ENCODE data around the gene HDGFL1.

HDGFL1 gene

DNA sequence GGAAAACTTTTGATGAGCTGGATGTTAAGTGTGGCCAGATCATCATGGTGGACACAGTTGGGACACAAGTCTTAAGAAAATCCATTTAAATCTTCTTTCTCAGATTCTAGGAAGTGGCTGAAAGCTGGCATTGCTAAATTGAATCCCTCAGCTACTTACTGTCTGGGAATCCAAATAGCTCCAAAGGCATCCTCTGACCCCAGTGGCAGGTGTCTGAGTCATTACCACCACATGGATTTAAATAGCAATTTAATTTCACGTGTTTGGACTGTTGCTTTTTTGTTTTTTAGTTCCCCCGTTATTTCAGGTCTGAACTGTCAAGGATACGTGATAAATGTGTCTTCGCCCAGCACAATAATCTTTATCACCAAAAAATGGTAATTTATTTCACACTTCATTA, 33.2 kb upstream of the HDGFL1 start:
- H3K27me3 ChIP-seq (replicated peaks; ENCODE audit: control insufficient read depth, insufficient read depth, low read length): no peaks in the 10 kb centered on the region
- TF ChIP-seq, protein P1, sequence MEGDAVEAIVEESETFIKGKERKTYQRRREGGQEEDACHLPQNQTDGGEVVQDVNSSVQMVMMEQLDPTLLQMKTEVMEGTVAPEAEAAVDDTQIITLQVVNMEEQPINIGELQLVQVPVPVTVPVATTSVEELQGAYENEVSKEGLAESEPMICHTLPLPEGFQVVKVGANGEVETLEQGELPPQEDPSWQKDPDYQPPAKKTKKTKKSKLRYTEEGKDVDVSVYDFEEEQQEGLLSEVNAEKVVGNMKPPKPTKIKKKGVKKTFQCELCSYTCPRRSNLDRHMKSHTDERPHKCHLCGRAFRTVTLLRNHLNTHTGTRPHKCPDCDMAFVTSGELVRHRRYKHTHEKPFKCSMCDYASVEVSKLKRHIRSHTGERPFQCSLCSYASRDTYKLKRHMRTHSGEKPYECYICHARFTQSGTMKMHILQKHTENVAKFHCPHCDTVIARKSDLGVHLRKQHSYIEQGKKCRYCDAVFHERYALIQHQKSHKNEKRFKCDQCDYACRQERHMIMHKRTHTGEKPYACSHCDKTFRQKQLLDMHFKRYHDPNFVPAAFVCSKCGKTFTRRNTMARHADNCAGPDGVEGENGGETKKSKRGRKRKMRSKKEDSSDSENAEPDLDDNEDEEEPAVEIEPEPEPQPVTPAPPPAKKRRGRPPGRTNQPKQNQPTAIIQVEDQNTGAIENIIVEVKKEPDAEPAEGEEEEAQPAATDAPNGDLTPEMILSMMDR (IDR thresholded peaks at IDR 0.05; ENCODE audit: insufficient read depth, low read length, poor library complexity, severe bottlenecking): no peak
- H3K36me3 ChIP-seq (ENCODE audit: control insufficient read depth, insufficient read depth, low read length): no peaks in the 10 kb centered on the region
- no peak for DNase-seq (ENCODE audit: extremely low read depth, insufficient read length)
- no peak overlapping the region for H3K4me3 ChIP-seq (replicated peaks; ENCODE audit: low read depth, low read length)

DNA sequence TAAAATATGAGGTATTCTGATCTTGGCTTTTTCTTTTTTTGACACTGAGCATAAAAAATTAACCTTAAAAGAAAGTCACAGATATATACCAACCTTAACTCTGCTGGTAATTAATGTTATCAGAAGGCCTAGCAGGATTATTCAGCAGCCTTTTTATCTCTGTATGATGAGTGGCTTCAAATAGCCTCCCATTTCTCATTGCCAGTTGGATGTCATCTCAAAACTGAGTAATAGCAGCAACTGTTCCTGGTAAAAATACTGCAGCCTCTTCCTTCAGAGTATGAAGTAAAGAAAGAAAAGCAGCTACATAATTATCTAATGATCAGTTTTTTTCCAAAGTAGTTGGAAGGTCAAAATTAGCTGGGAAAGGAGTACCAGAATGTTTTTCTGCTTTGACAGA, 24.9 kb upstream of the HDGFL1 start:
- TF ChIP-seq, protein P1 (IDR thresholded peaks at IDR 0.05; ENCODE audit: insufficient read depth, low read length, poor library complexity, severe bottlenecking): no peak
- Histone ChIP-seq H3K27me3 (replicated peaks; ENCODE audit: control insufficient read depth, insufficient read depth, low read length) (no peaks in the 10 kb centered on the region), H3K4me3 (replicated peaks; ENCODE audit: low read depth, low read length) (no peak overlapping the region), H3K36me3 (ENCODE audit: control insufficient read depth, insufficient read depth, low read length) (no peaks in the 10 kb centered on the region)
- DNase-seq (ENCODE audit: extremely low read depth, insufficient read length): no peak

DNA sequence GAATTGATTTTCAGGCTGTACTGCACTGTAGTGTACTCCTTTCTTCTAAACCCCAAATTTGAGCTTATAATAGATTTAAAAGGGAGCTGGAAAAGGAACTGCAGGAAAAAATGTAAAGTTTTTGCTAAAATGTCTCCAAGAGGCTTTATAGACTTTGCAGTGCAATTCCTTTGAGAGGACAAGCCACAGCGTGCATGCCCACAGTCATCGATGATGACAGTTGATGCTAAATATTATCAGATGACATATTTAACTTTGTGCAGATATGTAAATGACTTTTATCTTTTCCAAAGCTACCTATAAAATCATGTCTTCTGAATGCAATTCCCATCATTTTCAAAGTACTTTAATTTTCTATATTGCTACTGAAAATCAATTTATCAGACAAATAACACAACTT, 24.3 kb upstream of the HDGFL1 start:
- Histone ChIP-seq H3K27me3 (replicated peaks; ENCODE audit: control insufficient read depth, insufficient read depth, low read length) (no peaks in the 10 kb centered on the region), H3K4me3 (replicated peaks; ENCODE audit: low read depth, low read length) (no peak overlapping the region), H3K36me3 (ENCODE audit: control insufficient read depth, insufficient read depth, low read length) (no peaks in the 10 kb centered on the region)
- no peak for DNase-seq (ENCODE audit: extremely low read depth, insufficient read length)
- TF ChIP-seq, protein P1 (IDR thresholded peaks at IDR 0.05; ENCODE audit: insufficient read depth, low read length, poor library complexity, severe bottlenecking): no peak

DNA sequence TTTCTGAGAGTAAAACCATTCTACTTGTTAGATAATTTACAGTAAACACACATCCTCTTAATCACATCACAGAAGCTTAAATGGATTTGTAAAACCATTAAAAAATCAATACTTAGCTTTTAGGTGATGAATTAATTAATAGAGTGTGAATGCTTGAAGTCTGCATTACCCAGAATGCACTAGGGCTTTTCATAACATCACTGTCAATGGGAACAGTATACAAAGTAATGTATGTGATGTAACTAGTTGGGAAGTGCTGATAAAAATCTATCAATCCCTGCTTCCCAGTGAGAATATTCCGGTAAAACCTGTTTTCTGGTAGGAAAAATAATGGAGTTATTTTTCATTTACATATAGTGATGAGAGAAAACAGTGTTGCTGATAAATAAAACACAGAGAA, 23.1 kb upstream of the HDGFL1 start:
- TF ChIP-seq, protein P1 (IDR thresholded peaks at IDR 0.05; ENCODE audit: insufficient read depth, low read length, poor library complexity, severe bottlenecking): no peak
- DNase-seq (ENCODE audit: extremely low read depth, insufficient read length): no peak
- Histone ChIP-seq H3K27me3 (replicated peaks; ENCODE audit: control insufficient read depth, insufficient read depth, low read length) (no peaks in the 10 kb centered on the region), H3K36me3 (ENCODE audit: control insufficient read depth, insufficient read depth, low read length) (no peaks in the 10 kb centered on the region), H3K4me3 (replicated peaks; ENCODE audit: low read depth, low read length) (no peak overlapping the region)

DNA sequence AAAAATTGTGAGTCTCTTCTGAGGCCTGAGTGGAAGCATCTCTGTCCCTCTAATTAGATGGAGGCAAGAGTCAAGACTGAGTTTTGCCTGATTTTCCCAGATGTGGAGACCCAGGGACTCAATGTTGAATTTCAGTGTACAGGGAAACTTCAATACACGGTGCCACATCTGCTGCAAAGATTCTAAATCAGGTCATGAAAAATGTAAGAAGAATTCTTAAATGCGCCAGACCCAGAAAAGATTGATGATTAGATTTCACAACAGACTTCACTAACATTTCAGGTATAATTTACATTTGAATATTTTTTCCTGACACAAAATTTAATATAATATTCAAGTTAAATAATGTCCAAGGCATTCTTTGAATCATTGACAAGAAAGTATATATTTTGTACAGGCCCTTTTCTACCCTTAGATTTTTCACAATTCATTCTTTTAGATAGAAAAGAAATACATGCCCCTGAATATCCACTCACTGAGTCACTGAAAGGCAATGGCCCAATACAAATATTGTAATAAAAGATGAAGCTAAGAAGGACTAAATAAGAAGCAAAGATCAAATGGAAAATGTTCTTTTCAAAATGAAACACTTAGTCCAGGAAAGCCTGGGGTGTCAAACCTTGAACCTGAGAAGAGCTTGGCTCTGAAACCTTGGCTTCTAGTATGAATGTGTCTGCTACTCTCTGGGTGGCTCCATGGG, 18.2 kb upstream of the HDGFL1 start:
- DNase-seq (ENCODE audit: extremely low read depth, insufficient read length): no peak
- Histone ChIP-seq H3K27me3 (replicated peaks; ENCODE audit: control insufficient read depth, insufficient read depth, low read length) (no peaks in the 10 kb centered on the region), H3K4me3 (replicated peaks; ENCODE audit: low read depth, low read length) (no peak overlapping the region), H3K36me3 (ENCODE audit: control insufficient read depth, insufficient read depth, low read length) (no peaks in the 10 kb centered on the region)
- TF ChIP-seq, protein P1 (IDR thresholded peaks at IDR 0.05; ENCODE audit: insufficient read depth, low read length, poor library complexity, severe bottlenecking): no peak

DNA sequence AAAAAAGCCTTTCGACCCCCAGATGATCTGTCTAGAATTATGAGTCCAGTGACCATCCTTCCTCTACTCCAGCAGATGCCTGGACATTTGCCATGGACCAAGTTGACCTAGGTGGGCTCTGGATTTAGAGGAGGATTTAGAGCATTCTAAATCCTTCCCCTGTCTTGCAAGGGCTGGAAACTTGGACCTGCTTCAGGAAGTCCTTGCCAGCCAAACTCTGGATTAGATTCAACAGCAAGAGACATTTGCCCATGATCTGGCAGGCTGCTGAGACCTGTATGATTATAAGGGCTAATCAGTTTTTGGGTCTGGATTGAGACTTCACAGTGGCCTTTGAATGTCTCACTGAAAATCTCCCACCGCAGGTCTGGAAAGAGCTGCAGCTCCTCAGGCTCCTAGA, 13.1 kb upstream of the HDGFL1 start:
- no peak for DNase-seq (ENCODE audit: extremely low read depth, insufficient read length)
- Histone ChIP-seq H3K27me3 (replicated peaks; ENCODE audit: control insufficient read depth, insufficient read depth, low read length) (no peaks in the 10 kb centered on the region), H3K4me3 (replicated peaks; ENCODE audit: low read depth, low read length) (no peak overlapping the region), H3K36me3 (ENCODE audit: control insufficient read depth, insufficient read depth, low read length) (no peaks in the 10 kb centered on the region)
- TF ChIP-seq, protein P1 (IDR thresholded peaks at IDR 0.05; ENCODE audit: insufficient read depth, low read length, poor library complexity, severe bottlenecking): no peak

All from GM06990 (cell line).